ENCODE data around the gene GUCA1A.

The GUCA1A gene

DNA sequence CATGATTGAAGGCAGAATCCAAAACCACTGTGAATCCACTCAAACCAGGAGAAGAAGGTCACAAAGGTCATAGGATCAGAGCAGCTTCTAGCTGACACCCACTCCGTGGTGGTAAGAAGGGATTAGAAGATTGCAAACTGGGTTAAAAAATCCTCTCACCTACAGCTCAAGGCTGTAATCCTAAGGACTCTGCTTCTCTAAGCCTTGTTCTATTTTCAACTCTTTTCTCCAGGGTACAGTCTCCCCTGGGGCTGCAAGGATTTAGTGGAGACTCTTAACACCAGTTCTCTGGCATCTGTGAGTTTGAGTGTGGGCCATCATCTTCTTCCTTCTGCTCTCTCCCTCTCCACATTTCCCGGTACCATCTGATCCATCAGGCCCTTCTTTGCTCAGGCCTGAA is at the start of gene GUCA1A:
Gene GUCA1A, plus strand, starts transcription at position 264 of the 400 bp plus-strand sequence. CDS start 250 bp downstream, outside the sequence.
- DNase-seq (ENCODE audit: low spot score), result no peak
- Histone ChIP-seq H3K27me3 (ENCODE audit: insufficient read depth, poor library complexity, severe bottlenecking) (no peaks in the 10 kb centered on the region), H3K27ac (ENCODE audit: poor library complexity, severe bottlenecking) (no peak within 1 kb of the TSS), H3K4me1 (ENCODE audit: insufficient read depth, poor library complexity, severe bottlenecking) (no peaks in the 10 kb centered on the region), H3K9me3 (ENCODE audit: severe bottlenecking) (peaks cover 2% of the 10 kb centered on the region), H3K36me3 (ENCODE audit: low read depth) (no peaks in the 10 kb centered on the region), H3K4me3 (ENCODE audit: severe bottlenecking) (no peak within 1 kb of the TSS)
- no peak for ATAC-seq (ENCODE audit: low read depth)
- no peak for TF ChIP-seq CTCF (IDR thresholded peaks at IDR 0.05; ENCODE audit: poor library complexity, severe bottlenecking)

GRCh38 chr6:42123379-42124103 is 49.6 kb upstream of the GUCA1A start:
- Histone ChIP-seq H3K36me3 (ENCODE audit: low read depth) (peaks cover 56% of the 10 kb centered on the region), H3K9me3 (ENCODE audit: severe bottlenecking) (no peaks in the 10 kb centered on the region), H3K4me3 (ENCODE audit: severe bottlenecking) (no peak overlapping the region), H3K27ac (ENCODE audit: poor library complexity, severe bottlenecking) (peak overlapping the region; percentile 52), H3K4me1 (ENCODE audit: insufficient read depth, poor library complexity, severe bottlenecking) (peaks cover 34% of the 10 kb centered on the region), H3K27me3 (ENCODE audit: insufficient read depth, poor library complexity, severe bottlenecking) (no peaks in the 10 kb centered on the region)
- no peak for TF ChIP-seq CTCF (IDR thresholded peaks at IDR 0.05; ENCODE audit: poor library complexity, severe bottlenecking)
- no peak for ATAC-seq (ENCODE audit: low read depth)
- DNase-seq (ENCODE audit: low spot score), result no peak

GRCh38 chr6:42124223-42124836 is 48.8 kb upstream of the GUCA1A start:
- peaks cover 62% of the 10 kb centered on the region for H3K36me3 ChIP-seq (ENCODE audit: low read depth)
- peaks cover 30% of the 10 kb centered on the region for H3K4me1 ChIP-seq (ENCODE audit: insufficient read depth, poor library complexity, severe bottlenecking)
- H3K27me3 ChIP-seq (ENCODE audit: insufficient read depth, poor library complexity, severe bottlenecking), result no peaks in the 10 kb centered on the region
- no peak overlapping the region for H3K4me3 ChIP-seq (ENCODE audit: severe bottlenecking)
- ATAC-seq (ENCODE audit: low read depth), result no peak
- DNase-seq (ENCODE audit: low spot score), result no peak
- no peak for TF ChIP-seq CTCF (IDR thresholded peaks at IDR 0.05; ENCODE audit: poor library complexity, severe bottlenecking)
- H3K27ac ChIP-seq (ENCODE audit: poor library complexity, severe bottlenecking), result peak overlapping the region; percentile 52
- no peaks in the 10 kb centered on the region for H3K9me3 ChIP-seq (ENCODE audit: severe bottlenecking)

DNA sequence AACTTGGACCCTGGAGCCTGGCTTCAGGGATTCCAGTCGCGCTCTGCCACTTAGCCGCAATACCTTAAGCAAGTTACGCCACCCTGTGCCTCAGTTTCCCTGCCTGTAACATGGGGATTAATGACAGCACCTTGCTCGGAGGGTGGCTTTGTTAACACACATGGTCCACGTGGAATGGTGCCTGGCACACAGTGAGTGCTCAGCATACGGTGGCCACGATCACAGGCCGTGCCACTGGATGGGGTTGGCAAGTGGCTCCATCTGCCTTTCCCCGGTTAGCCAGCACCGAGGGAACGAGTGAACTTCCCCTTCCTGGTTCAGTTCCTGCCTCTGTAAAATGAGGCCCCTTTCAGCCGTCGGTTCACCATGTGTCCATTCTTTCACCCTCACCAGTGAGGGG is 47.9 kb upstream of the GUCA1A start:
- H3K9me3 ChIP-seq (ENCODE audit: severe bottlenecking), result no peaks in the 10 kb centered on the region
- no peak overlapping the region for H3K27ac ChIP-seq (ENCODE audit: poor library complexity, severe bottlenecking)
- no peak for TF ChIP-seq CTCF (IDR thresholded peaks at IDR 0.05; ENCODE audit: poor library complexity, severe bottlenecking)
- peaks cover 24% of the 10 kb centered on the region for H3K4me1 ChIP-seq (ENCODE audit: insufficient read depth, poor library complexity, severe bottlenecking)
- H3K4me3 ChIP-seq (ENCODE audit: severe bottlenecking), result no peak overlapping the region
- ATAC-seq (ENCODE audit: low read depth), result no peak
- DNase-seq (ENCODE audit: low spot score), result no peak
- peaks cover 64% of the 10 kb centered on the region for H3K36me3 ChIP-seq (ENCODE audit: low read depth)
- H3K27me3 ChIP-seq (ENCODE audit: insufficient read depth, poor library complexity, severe bottlenecking), result no peaks in the 10 kb centered on the region

DNA sequence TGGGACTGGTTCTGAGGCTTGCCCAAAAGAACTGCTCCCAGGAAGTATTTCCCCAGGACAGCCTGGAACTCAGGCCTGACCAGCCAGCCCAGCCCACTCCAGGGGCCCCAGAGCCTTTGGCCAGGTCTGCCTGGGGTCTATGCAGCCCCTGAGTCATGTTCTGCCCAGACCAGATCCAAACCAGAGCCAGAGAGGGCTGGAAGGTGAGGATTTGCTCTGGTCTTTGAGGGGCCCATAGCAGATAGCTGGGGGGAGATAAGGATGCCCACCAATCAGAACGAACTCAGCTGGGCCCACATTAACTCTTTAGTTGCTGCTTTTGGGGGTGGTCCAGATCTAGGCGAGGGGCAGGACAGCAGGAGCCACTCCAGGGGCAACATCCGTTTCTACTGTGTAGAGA is 47.5 kb upstream of the GUCA1A start:
- H3K27me3 ChIP-seq (ENCODE audit: insufficient read depth, poor library complexity, severe bottlenecking), result no peaks in the 10 kb centered on the region
- no peak for DNase-seq (ENCODE audit: low spot score)
- no peak overlapping the region for H3K4me3 ChIP-seq (ENCODE audit: severe bottlenecking)
- no peak for ATAC-seq (ENCODE audit: low read depth)
- TF ChIP-seq CTCF (IDR thresholded peaks at IDR 0.05; ENCODE audit: poor library complexity, severe bottlenecking), result no peak
- no peaks in the 10 kb centered on the region for H3K9me3 ChIP-seq (ENCODE audit: severe bottlenecking)
- peaks cover 64% of the 10 kb centered on the region for H3K36me3 ChIP-seq (ENCODE audit: low read depth)
- H3K4me1 ChIP-seq (ENCODE audit: insufficient read depth, poor library complexity, severe bottlenecking), result peaks cover 24% of the 10 kb centered on the region
- no peak overlapping the region for H3K27ac ChIP-seq (ENCODE audit: poor library complexity, severe bottlenecking)
